GM12878 (cell line): ENCODE measurements around the gene NEK11. TPM values are rescaled to one million over a fixed set of nuclear protein-coding genes. Genes with fewer than 3 reads are reported as not detected.

Source experiments
- ETV6 ChIP-seq, 2 experiments: fragments of 450-650 bp in 1 of 2; IDR thresholded peaks in 1 of 2; conservative IDR thresholded peaks in 1 of 2; 2 replicates each; pipeline ENCODE4 v1.6.1; 2014; ENCODE audit warnings: antibody characterized with exemption in 1 of 2, borderline replicate concordance in 1 of 2, low read depth in 1 of 2, mild to moderate bottlenecking in 1 of 2, moderate library complexity in 1 of 2
- GATAD2B ChIP-seq: fragments of 450-650 bp; conservative IDR thresholded peaks from 2 replicates; pipeline ENCODE4 v1.6.1; 2017; ENCODE audit warnings: low read depth, mild to moderate bottlenecking, moderate library complexity
- KDM1A ChIP-seq: fragments of 200-600 bp; sonication (generic); IDR thresholded peaks from 2 replicates; pipeline ENCODE4 v1.6.1; 2016; ENCODE audit warnings: borderline replicate concordance
- MLLT1 ChIP-seq: fragments of 450-650 bp; IDR thresholded peaks from 2 replicates; pipeline ENCODE4 v1.6.1; 2016; ENCODE audit warnings: mild to moderate bottlenecking
- NFYA ChIP-seq: IDR thresholded peaks from 2 replicates; pipeline ENCODE4 v1.6.1; 2011; ENCODE audit warnings: low read depth, mild to moderate bottlenecking, low read length, improper control_type of control experiment, borderline replicate concordance
- NFYB ChIP-seq: IDR thresholded peaks from 2 replicates; pipeline ENCODE4 v1.6.1; 2011; ENCODE audit warnings: low read depth, mild to moderate bottlenecking, low read length, improper control_type of control experiment, moderate library complexity; ENCODE audit not compliant: insufficient read depth
- NR2C1 ChIP-seq: fragments of 450-650 bp; IDR thresholded peaks from 2 replicates; pipeline ENCODE4 v1.6.1; 2017; ENCODE audit warnings: antibody characterized with exemption, mild to moderate bottlenecking, moderate library complexity
- RELB ChIP-seq: fragments of 450-650 bp; IDR thresholded peaks from 2 replicates; pipeline ENCODE4 v1.6.1; 2017; ENCODE audit warnings: low read depth, mild to moderate bottlenecking, moderate library complexity
- SMAD1 ChIP-seq: fragments of 450-650 bp; IDR thresholded peaks from 2 replicates; pipeline ENCODE4 v1.6.1; 2018; ENCODE audit warnings: mild to moderate bottlenecking, low read depth; ENCODE audit not compliant: partially characterized antibody
- polyA plus RNA-seq, 11 experiments: library from polyadenylated mRNA; depleted of rRNA in 4 of 11; unstranded in 6 of 11; stranded (reverse) in 5 of 11; fragments of >200 nt; fragmentation: Nextera tagmentation in 4 of 11; fragmentation: Illumina TruSeq in 1 of 11; extraction: Ambion mirVana in 4 of 11; extraction: Trizol in 1 of 11; gene quantifications; 1 replicate in 1 of 11; 2 replicates in 10 of 11; pipeline versions ENCODE4 v1.2.1 to v1.2.3, GENCODE V29; 2011 to 2016; ENCODE audit warnings: inconsistent platforms in 2 of 11, missing spikeins in 2 of 11, low read depth in 1 of 11
- total RNA-seq, 4 experiments: library from RNA; depleted of rRNA in 3 of 4; stranded (reverse); fragments of >200 nt in 3 of 4; fragmentation: Illumina TruSeq in 1 of 4; extraction: Trizol in 1 of 4; gene quantifications; 2 replicates each; pipeline versions ENCODE4 v1.2.1 to v1.2.3, GENCODE V29; 2013 to 2021
- TF ChIP-seq, protein P1 (sequence below): fragments of 450-650 bp; IDR thresholded peaks from 2 replicates; pipeline ENCODE4 v1.6.1; 2017; ENCODE audit warnings: borderline replicate concordance
- TF ChIP-seq, protein P2 (sequence below): fragments of 450-650 bp; IDR thresholded peaks from 2 replicates; pipeline ENCODE4 v1.6.1; 2018; ENCODE audit warnings: borderline replicate concordance, mild to moderate bottlenecking; ENCODE audit not compliant: partially characterized antibody
- TF ChIP-seq, protein P3 (sequence below): fragments of 450-650 bp; IDR thresholded peaks from 2 replicates; pipeline ENCODE4 v1.6.1; 2017; ENCODE audit warnings: mild to moderate bottlenecking, moderate library complexity
- TF ChIP-seq, protein P4 (sequence below): fragments of 450-650 bp; conservative IDR thresholded peaks from 2 replicates; pipeline ENCODE4 v1.6.1; 2017; ENCODE audit warnings: mild to moderate bottlenecking, moderate library complexity

Gene NEK11
- total and polyA plus RNA-seq, 10 of the 15 experiments (the other 5 are each of a cell fraction or from before 2014, with no cell fraction given) = 0.05 to 0.94 (median 0.36) TPM; not detected in 1

GRCh38 chr3:131381445-131382291 lies 355.0 kb downstream of the NEK11 start, which contains the start of gene NUDT16 (continued):
- TF ChIP-seq ETV6 (conservative IDR thresholded peaks at IDR 0.05 in 1 of 2, IDR thresholded peaks at IDR 0.05 in 1 of 2; ENCODE audit: borderline replicate concordance in 1 of 2, low read depth in 1 of 2) (no peak), RELB (no peak), NFYB (peak; percentile 90), SMAD1 (no peak), KDM1A (no peak), GATAD2B (peak; percentile 36; the same call in 1 of the 2 replicates), NR2C1 (no peak), MLLT1 (no peak), NFYA (no peak)
- TF ChIP-seq, protein P1, sequence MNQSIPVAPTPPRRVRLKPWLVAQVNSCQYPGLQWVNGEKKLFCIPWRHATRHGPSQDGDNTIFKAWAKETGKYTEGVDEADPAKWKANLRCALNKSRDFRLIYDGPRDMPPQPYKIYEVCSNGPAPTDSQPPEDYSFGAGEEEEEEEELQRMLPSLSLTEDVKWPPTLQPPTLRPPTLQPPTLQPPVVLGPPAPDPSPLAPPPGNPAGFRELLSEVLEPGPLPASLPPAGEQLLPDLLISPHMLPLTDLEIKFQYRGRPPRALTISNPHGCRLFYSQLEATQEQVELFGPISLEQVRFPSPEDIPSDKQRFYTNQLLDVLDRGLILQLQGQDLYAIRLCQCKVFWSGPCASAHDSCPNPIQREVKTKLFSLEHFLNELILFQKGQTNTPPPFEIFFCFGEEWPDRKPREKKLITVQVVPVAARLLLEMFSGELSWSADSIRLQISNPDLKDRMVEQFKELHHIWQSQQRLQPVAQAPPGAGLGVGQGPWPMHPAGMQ = no peak
- TF ChIP-seq, protein P2, sequence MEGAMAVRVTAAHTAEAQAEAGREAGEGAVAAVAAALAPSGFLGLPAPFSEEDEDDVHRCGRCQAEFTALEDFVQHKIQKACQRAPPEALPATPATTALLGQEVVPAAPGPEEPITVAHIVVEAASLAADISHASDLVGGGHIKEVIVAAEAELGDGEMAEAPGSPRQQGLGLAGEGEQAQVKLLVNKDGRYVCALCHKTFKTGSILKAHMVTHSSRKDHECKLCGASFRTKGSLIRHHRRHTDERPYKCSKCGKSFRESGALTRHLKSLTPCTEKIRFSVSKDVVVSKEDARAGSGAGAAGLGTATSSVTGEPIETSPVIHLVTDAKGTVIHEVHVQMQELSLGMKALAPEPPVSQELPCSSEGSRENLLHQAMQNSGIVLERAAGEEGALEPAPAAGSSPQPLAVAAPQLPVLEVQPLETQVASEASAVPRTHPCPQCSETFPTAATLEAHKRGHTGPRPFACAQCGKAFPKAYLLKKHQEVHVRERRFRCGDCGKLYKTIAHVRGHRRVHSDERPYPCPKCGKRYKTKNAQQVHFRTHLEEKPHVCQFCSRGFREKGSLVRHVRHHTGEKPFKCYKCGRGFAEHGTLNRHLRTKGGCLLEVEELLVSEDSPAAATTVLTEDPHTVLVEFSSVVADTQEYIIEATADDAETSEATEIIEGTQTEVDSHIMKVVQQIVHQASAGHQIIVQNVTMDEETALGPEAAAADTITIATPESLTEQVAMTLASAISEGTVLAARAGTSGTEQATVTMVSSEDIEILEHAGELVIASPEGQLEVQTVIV = peak; percentile 17
- TF ChIP-seq, protein P3, sequence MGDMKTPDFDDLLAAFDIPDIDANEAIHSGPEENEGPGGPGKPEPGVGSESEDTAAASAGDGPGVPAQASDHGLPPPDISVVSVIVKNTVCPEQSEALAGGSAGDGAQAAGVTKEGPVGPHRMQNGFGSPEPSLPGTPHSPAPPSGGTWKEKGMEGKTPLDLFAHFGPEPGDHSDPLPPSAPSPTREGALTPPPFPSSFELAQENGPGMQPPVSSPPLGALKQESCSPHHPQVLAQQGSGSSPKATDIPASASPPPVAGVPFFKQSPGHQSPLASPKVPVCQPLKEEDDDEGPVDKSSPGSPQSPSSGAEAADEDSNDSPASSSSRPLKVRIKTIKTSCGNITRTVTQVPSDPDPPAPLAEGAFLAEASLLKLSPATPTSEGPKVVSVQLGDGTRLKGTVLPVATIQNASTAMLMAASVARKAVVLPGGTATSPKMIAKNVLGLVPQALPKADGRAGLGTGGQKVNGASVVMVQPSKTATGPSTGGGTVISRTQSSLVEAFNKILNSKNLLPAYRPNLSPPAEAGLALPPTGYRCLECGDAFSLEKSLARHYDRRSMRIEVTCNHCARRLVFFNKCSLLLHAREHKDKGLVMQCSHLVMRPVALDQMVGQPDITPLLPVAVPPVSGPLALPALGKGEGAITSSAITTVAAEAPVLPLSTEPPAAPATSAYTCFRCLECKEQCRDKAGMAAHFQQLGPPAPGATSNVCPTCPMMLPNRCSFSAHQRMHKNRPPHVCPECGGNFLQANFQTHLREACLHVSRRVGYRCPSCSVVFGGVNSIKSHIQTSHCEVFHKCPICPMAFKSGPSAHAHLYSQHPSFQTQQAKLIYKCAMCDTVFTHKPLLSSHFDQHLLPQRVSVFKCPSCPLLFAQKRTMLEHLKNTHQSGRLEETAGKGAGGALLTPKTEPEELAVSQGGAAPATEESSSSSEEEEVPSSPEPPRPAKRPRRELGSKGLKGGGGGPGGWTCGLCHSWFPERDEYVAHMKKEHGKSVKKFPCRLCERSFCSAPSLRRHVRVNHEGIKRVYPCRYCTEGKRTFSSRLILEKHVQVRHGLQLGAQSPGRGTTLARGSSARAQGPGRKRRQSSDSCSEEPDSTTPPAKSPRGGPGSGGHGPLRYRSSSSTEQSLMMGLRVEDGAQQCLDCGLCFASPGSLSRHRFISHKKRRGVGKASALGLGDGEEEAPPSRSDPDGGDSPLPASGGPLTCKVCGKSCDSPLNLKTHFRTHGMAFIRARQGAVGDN = no peak
- TF ChIP-seq, protein P4, sequence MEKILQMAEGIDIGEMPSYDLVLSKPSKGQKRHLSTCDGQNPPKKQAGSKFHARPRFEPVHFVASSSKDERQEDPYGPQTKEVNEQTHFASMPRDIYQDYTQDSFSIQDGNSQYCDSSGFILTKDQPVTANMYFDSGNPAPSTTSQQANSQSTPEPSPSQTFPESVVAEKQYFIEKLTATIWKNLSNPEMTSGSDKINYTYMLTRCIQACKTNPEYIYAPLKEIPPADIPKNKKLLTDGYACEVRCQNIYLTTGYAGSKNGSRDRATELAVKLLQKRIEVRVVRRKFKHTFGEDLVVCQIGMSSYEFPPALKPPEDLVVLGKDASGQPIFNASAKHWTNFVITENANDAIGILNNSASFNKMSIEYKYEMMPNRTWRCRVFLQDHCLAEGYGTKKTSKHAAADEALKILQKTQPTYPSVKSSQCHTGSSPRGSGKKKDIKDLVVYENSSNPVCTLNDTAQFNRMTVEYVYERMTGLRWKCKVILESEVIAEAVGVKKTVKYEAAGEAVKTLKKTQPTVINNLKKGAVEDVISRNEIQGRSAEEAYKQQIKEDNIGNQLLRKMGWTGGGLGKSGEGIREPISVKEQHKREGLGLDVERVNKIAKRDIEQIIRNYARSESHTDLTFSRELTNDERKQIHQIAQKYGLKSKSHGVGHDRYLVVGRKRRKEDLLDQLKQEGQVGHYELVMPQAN = peak; percentile 49; the same call in 1 of the 2 replicates
